ENCODE results near the gene GH1.
"Not testable (repeated sequence)": the region's sequence is repeated elsewhere in the genome, so short reads cannot be mapped to it uniquely, and the experiment has no call there.

Gene GH1

DNA sequence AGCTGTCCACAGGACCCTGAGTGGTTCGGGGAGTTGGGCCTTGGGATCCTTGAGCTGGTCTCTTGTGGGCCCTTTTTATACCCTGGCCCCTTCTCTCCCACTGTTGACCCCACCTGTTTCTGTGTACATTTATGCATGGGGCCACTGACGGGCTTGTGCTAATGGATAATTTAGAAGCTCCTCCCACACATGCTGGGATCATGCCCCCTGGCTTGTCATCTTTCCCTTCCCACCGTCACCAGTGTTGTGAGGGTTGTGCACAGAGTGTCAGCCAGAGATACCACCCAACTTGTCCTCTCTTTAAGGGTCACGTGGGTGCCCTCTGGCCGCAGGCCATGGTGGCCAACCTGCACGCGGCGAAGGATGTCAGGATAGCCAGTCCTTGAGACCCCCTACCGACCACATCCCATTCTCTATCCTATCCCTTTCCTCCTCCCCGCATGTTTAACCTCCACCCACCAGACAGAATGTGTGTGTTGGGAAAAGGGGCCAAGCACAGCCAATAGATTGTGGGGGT, at the start of gene GH1:
Gene GH1 (minus strand): TSS at position 51 of the 517 bp plus-strand sequence. CDS start 63 bp downstream, outside the sequence.
- not testable (repeated sequence) for DNase-seq (ENCODE audit: low spot score)

DNA sequence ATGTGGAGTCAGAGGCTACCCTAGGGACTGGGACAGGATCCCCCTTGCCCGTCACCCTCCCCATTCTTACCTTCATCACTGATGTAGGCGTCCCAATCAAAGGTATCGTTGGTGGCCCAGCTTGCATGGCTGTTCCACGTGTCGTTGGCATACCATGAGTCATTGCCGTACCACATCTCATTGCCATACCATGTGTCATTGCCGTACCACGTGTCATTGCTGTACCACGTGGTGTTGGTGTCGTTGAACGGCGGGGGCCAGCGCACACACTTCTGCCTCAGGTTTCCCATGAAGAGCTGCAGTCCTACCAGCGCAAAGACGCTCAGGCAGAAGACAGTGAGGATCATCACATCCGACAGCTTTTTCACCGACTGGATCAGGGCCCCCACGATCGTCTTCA, 49.3 kb upstream of the GH1 start:
- no peak for DNase-seq (ENCODE audit: low spot score)

DNA sequence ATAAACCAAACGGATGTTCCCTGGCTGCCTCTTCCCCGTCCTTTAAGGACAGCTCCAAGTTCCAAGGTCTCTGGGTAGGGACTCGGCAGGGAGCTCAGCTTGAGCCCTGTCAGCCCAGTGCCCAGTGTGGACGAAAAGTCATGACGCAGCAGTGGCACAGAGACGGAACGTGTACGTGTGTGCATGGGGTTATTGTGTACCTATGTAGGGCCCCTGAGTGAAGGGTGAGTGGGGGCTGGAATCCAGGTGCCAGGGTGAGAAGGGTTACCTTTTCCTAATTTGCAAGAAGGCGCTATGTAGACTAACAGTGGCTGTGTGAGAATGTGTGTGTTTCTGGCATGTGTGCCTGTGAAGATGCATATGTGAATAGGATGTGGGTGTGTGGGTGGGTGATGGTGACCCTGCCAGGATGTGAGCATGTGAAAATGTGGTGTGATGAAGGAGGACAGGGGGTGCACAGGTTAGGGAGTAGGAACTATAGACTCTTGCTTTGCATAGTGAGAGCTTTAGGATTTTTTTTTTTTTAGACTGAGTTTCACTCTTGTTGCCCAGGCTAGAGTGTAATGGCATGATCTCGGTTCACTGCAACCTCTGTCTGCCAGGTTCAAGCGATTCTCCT, 48.1 kb upstream of the GH1 start:
- no peak for DNase-seq (ENCODE audit: low spot score)

DNA sequence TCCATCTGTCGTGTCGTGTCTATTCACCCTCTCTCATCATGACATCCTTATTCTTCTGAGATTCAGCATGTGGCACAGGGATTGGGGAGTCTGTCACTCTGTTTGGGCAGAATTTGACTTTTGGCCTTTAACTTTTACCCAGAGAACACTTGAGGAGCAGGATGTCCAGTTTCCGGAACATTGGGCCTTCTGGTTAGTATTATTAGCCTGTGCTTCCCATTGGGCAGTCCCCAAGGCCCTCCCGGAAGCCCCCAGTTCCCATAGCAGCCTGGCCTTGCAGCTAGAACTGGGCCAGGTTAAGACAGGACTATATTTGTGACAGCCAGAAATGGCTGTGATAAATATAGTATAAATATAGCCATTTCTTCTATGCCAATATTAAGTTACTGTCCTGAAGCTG, 44.5 kb upstream of the GH1 start:
- no peak for DNase-seq (ENCODE audit: low spot score)

DNA sequence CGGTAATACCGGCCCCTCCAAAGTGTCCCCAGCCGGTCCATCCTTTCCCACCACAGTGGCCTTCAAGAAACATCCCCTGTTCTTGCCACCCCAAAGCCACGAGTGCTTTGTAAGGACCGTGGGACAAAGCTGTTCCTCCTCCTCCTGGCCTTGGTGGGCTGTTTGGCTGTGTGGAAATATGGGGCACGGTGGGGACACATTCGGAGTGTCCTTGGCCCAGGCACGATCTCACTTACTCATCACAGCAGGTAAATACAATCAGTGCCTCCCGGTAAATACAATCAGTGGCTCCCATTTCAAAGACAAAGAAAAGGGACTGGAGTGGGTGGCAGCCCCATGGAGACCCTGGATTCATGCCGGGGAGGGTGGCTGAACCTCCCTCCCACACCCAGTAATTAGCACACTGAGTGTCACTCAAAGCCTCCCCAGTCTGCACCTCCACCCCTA, 43.7 kb upstream of the GH1 start:
- DNase-seq (ENCODE audit: low spot score), result no peak

DNA sequence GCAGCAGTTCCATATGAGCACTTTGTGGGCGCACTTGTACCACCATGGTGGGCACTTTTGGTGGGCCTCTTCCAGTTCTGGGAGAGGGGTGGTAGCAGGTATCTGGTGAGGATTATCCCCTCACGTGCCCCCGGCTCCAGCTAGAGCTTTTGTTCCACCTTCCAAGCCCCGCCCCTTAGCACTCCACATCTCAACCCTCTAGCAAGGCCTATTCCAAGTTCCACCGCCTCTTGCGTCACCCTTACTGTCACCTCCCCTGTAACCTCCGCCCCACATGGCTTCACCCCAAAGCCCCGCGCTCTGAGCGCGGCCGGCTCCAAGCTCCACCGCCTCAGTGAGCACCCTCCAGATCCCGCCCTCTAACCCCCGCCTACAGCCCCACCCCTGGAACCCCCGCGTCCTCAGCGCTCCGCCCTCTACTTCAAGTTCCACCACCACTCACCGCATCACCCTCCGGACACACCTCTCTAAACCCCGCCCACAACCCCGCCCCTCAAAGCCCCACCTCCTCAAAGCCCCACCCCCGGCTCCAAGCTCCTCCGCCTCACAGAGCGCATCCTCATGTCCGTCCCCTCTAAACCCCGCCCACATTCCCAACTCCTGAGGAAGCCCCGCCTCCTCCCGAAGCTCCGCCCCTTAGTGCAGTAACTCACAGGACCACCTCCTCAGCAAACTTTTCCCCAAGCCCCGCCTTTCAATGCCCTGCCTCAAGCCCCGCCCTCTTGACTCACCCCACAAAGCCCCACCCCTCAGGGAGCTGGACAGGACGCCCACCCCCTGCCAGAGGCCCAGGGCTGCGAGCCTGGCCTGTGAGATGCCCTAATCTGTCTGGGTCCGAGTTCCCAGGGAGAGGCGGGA, 42.9 kb upstream of the GH1 start:
- DNase-seq (ENCODE audit: low spot score), result peak; percentile 94

DNA sequence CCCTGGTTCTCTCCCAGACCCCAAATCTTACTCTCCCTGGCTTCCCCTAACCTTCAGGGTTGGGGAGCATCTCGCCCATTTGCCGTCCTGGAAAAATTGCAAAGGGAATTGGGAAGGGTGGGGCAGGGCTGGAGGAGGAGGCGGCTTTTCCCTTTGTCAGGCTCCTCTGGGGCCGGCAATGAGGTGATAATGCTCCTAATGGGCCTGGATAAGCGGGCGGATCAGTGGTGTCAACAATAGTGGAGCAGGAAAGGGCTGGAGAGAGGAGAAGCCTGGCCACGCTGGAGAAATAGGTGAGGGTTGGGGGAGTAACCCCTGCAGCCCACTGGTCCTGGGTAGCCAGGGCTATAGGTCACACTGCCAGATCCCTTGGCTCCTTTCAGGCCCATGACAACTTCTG, 41.8 kb upstream of the GH1 start:
- no peak for DNase-seq (ENCODE audit: low spot score)

DNA sequence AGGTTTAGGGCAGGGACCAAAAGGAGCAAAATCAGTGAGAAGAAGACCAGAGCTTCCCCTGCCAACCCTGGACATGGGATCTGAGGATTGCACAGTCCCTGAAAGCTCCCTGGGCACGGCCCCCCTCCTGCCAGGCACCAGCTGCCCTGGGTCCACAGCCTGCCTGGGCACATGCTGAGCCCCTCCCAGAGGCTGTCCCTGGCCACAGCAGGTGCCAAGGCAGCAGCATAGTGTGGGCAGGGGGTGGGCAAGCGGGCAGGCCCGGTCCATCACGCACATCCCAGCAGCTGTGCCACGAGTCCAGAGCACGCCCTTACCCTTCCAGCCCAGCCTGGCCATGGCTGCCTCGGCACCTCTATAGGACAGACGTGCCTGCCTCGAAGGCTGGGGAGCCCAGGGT, 41.4 kb upstream of the GH1 start:
- no peak for DNase-seq (ENCODE audit: low spot score)

DNA sequence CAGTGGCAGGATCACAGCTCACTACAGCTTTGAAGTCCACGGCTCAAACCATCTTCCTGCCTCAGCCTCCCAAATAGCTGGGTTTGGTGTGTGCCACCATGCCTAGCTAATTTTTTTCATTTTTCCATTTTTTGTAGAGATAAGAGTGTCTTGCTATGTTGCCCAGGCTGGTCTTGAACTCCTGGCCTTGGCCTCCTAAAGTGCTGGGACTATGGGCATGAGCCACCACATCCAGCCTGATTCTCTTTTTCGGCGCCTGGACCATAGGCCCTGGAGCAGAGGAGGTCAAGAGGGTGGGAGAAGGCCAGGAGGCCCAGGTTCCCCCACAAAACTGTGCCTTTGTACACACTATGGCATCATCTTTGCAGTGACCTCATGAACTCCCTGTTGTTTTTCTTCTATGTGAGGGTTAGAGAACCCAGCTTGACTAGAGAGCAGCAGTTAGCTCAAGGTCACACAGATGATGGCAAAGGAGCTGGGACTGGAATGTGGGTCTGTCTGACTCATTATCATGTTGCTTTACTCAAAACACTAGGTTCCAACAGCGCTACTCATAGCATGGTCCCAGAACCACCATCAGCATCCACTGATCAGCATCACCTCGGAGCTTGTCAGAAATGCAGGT, 37.8 kb upstream of the GH1 start:
- DNase-seq (ENCODE audit: low spot score), result no peak

DNA sequence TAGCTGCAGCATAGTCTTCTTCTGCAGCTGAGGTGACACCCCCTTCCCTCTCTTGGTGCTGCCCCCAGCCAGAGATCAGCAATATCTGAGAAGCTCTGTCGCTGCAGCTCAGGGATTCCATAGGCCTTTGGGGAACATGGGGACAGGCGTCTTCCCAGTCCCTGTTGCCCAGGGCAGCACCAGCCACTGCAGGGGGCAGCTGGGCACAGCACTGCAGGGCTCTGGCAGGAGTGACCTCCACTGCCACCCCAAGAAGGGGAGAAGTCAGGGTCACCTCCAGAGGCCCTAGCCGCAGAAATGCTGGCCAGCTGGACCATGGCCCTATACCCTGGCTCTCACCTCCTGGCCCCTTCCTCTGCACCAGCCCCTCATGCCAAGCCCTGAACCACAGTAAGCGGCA, 37.2 kb upstream of the GH1 start:
- DNase-seq (ENCODE audit: low spot score), result no peak

DNA sequence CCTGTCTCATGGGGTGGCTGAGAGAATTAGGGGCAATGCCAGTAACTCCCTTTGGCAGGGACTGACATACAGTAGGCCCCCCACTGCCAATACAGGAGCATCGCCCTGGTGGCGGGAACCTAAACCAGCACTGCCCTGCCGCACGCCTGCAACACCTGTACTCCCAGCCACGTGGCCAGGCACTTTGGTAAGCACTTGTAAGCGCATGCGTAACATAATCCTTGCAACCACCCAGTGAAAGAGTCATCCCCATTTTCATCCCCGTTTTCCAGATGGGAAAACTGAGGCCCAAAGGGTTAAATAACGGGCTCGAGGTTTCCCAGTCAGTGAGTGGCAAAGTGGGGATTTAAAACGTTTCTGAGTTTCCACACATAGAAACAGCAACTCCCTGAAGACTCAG, 36.6 kb upstream of the GH1 start:
- no peak for DNase-seq (ENCODE audit: low spot score)

DNA sequence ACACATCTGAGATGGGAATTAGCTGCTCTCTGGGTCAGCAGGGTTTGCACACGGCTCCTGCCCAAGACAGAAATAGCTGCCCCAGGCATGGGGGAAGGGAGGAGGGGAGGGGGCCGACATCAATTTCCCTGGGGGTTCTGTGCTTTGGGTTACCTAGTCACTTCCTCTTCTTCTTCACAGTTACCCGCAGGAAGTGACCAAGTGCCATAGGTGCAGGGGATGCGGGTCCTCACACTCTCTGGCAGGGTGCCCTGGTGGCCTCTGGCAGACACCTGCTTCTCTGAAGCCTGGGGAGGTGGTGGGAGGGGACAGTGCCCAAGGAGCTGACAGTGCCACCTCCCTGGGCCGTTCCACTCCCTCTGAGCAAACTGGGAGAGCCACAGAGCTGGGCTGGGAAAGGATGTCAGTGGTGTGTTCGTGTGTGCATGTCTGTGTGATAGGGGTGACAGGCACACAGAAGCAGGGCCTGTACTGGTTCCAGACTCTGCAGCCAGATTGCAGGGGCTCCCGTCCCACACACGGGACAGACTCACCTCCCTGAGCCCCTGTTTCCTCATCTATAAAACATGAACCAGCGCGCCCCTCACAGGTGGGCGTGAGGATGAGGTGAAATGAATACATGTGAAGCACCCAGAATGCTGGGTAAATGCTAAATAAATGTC, 35.9 kb upstream of the GH1 start:
- DNase-seq (ENCODE audit: low spot score), result no peak

DNA sequence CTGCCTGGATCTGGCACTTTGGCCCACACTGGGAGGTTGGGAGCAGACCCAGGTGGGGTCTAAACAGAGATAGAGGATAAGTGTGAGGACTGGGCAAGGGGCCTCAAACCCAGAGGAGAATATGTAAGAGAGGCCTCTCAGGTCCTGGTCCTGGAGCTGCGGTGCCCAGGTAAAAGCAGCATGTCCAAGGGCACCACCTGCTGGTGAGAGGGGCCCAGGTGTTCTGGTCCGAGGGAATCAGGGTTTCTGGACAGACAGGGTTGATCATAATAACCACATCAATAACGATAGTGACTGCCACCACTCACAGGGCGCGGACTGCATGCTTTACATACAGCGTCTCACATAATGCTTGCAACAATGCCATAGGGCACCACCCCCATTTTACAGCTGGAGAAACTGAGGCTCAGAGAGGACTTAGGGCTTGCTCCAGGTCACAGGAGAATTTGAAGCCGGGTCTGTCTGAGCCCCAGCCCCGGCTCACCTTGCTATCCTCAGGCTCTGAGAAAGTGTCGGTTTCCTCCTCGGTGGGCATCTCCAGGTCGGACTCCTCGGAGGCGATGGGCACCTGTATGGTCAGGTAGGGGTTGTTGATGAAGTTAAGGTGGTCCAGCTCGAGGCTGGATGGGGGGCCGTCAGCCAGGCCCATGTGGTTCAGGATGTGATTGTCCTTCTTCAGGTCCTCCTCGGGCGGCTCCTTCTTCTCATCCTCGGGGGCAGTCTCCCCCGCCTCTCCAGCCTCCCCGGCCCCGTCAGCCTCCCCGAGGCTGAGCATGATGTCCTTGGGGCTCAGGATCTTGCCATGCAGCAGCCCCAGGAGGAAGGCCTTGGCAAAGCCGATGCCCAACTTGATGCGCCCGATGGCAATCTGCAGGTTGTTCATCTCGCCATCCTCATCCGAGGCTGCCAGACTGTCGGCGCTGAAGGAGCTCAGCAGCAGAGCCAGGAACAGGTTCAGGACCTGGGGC, 32.6 kb upstream of the GH1 start:
- DNase-seq (ENCODE audit: low spot score), result peak; percentile 81

DNA sequence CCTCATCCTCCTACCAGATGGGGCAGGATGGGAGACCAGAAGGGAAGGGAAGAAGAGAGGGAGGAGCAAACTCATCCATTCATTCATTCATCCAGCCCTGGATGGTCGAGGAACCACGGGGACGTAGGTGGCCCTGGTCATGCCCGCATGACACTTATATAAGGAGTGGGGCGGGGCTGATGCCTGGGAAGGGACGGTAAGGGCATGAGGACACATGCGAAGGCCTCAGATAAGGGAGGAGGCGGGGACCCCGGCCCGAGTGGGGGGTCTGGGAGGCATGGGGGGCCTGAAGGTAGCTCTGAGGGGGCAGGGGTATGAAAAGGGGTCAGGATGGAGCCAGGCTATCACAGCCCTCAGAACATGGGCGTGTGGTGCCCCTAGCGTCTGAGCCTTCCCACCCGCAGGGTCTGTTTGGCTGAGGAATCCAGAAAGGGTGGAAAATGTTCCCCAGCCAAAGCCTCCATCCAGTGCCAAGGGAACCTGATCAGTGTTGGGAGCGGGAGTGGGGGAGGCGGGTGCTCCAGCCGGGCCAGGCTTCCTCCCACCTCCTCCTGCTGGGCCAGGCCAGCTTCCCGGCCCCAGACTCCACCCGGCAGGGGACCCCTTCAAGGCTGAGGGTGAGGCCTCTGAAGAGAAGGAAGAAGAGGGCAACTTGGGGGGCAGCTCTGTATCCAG, 31.1 kb upstream of the GH1 start:
- no peak for DNase-seq (ENCODE audit: low spot score)

DNA sequence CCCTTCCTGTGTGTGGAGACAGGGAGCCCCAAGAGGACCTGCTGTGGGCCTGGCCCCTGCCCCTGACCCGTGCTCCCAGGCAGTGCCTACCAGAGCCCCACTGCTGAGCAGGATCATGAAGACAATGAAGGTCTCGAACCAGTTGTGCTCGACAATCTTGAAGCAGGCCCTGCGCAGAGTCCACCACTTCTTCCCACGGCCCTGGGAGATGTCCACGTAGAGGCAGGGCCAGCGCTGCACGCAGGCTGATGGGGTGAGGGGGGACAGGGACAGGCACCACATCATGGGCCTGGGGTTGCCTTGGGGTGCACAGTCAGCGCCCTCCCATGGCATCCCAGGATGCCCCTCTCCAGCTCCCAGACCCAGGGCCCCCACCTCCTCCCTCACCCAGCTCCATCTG, 29.9 kb upstream of the GH1 start:
- DNase-seq (ENCODE audit: low spot score), result no peak

DNA sequence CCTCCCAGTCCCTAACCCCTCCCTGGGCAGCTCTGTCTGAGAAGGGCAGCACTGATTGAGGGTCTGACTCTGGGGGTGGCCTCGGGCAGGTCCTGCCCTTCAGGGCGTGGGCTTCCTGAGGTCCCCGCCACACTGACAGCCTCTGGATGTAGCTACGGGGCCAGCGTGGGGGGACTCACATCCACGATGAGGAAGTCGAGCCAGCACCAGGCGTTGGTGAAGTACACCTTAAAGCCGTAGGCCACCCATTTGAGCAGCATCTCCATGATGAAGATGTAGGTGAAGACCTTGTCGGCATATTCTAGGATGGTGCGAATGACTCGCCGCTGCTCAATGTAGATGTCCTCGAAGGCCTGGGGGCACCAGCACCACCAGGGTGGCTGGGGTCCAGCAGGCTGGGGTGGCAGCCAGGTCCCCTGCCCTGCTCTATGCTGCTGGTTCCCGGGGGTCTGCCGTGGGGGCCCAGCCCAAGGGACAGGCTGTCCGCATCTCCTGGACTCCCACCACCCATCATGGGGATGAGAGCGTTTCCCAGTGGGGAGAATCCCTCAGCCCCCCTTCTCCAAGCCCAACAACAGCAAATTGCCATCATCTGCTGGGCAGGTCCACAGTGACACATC, 29.2 kb upstream of the GH1 start:
- no peak for DNase-seq (ENCODE audit: low spot score)

DNA sequence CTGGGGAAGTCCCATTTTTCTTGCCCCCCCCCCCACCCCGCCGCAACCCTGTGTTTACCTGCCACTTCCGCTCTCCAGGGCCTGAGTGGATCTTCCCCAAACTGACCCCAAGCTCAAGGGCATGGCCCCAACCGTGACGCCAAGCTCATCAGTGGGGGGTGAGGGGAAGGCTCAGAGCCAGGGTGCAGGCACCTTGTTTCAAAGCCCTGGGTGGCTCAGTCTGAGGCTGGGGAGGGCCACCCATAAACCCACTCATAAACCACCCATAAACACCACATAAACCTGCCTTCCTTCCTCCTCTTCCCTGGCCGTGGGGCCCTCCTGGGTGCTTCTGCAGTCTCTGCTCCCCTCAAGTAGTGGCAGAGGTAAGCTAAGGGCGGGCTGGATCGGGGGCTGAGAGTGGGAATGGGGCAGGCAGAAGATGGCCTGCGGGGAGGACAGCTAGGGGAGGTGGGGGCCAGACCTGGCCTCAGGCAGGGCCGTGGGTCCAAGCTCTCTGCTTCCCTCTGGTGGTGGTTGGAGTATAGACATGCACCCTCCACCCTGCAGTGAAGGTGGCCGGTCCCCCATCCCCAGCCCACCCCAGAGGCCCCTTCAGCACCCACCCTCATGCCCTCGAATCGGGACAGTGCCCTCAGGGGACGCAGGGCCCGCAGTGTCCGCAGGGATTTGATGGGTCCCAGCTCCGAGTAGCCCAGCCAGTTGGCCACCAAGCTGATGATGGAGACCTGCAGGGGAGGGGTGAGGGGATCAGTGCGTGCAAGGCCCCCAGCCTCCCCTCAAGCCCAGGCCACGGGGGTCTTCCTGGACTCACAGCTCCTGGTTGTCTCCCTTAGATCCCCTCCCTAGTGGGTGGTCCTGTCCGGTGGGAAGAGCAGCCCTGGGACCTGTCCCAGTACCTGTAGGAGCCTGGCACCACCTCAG, 28.1 kb upstream of the GH1 start:
- DNase-seq (ENCODE audit: low spot score), result peak; percentile 95

DNA sequence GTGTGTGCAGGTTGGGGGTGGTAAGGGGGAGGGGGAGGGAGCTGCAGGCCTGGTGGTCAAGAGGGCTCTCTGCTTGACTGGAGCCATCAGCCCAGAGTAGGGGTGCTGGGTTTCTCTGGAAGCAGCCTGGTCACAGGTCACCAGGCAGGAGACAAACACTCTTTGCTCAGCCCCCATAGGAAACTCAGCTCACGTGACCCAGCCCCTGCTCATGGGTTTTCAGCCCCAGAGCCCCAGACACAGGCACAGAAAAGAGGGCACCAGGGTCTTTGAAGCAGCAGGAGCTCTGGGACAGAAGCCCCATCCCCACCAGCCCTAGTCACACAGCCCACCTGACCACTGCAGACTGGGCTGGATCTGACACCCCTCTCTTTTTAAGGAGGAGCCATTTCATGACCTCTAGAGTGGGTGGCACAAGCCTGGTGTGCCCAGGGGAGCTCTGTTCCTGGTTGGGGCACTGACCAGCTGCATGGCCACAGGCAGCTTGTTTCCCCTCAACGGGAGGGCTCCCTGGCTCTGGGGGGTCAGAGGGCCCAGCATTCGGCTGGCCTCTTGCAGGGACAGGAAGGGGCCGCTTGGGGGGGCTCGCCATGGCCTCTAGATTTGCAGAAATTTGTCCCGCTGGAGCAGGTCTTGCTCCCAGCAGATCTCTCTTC, 27.3 kb upstream of the GH1 start:
- no peak for DNase-seq (ENCODE audit: low spot score)
